HepG2 (cell line): Measurements from ENCODE around the gene SPRED2. TPM values are rescaled to one million over a fixed set of nuclear protein-coding genes. Genes with fewer than 3 reads are reported as not detected.
A peak's percentile ranks its signal among the peaks of the same experiment; 100 is the strongest.

Source experiments
- KLF16 ChIP-seq, 2 experiments: sonication (generic) in 1 of 2; formaldehyde crosslinking in 1 of 2; IDR thresholded peaks; 2 replicates each; pipeline versions ENCODE4 v1.6.1 to v1.8.0; 2016 to 2023; ENCODE audit warnings: missing genetic modification reagents in 2 of 2, missing compliant biosample characterization in 1 of 2
- KLF9 ChIP-seq: IDR thresholded peaks from 2 replicates; pipeline ENCODE4 v1.6.1; 2016; ENCODE audit warnings: low read depth
- ZFY ChIP-seq: sonication (generic); formaldehyde crosslinking; IDR thresholded peaks from 2 replicates; pipeline ENCODE4 v1.4.0; 2020; ENCODE audit warnings: missing genetic modification reagents
- ZNF431 ChIP-seq: sonication (generic); formaldehyde crosslinking; IDR thresholded peaks from 2 replicates; pipeline ENCODE4 v1.9.0; 2022; ENCODE audit warnings: missing genetic modification reagents, low read depth, mild to moderate bottlenecking, borderline replicate concordance
- ZNF546 ChIP-seq: sonication (generic); formaldehyde crosslinking; conservative IDR thresholded peaks from 2 replicates; pipeline ENCODE4 v1.8.1; 2023; ENCODE audit warnings: mild to moderate bottlenecking, missing genetic modification reagents
- ZSCAN21 ChIP-seq: sonication (generic); formaldehyde crosslinking; IDR thresholded peaks from 2 replicates; pipeline ENCODE4 v1.8.0; 2022; ENCODE audit warnings: mild to moderate bottlenecking, missing genetic modification reagents, moderate library complexity, borderline replicate concordance
- polyA plus RNA-seq, 8 experiments: library from polyadenylated mRNA; depleted of rRNA in 3 of 8; stranded (reverse) in 7 of 8; unstranded in 1 of 8; fragments of >200 nt; fragmentation: Illumina TruSeq in 4 of 8; extraction: Trizol in 4 of 8; gene quantifications; 2 replicates each; pipeline versions ENCODE4 v1.2.1 to v1.2.3, GENCODE V29; 2011 to 2016; ENCODE audit warnings: low read depth in 4 of 8, missing spikeins in 1 of 8, mixed read lengths in 1 of 8; ENCODE audit not compliant: insufficient read depth in 1 of 8
- total RNA-seq, 5 experiments: library from RNA; depleted of rRNA; stranded (reverse); fragments of >200 nt; fragmentation: Illumina TruSeq; extraction: Trizol; gene quantifications; 2 replicates each; pipeline ENCODE4 v1.2.3, GENCODE V29; 2016; ENCODE audit warnings: low read depth in 1 of 5
- TF ChIP-seq, protein P1 (sequence below): IDR thresholded peaks from 2 replicates; pipeline ENCODE4 v1.4.0; 2020; ENCODE audit warnings: mild to moderate bottlenecking, missing genetic modification reagents
- TF ChIP-seq, protein P2 (sequence below): sonication (generic); formaldehyde crosslinking; IDR thresholded peaks from 2 replicates; pipeline ENCODE4 v1.4.0; 2020; ENCODE audit warnings: low read depth, missing genetic modification reagents
- TF ChIP-seq, protein P3 (sequence below): sonication (generic); formaldehyde crosslinking; IDR thresholded peaks from 2 replicates; pipeline ENCODE4 v1.4.0; 2020; ENCODE audit warnings: missing genetic modification reagents

SPRED2 gene
- total and polyA plus RNA-seq, 2 of the 13 experiments (the other 11 are each of a cell fraction or from before 2014, with no cell fraction given), result 13.0 to 37.0 TPM

DNA sequence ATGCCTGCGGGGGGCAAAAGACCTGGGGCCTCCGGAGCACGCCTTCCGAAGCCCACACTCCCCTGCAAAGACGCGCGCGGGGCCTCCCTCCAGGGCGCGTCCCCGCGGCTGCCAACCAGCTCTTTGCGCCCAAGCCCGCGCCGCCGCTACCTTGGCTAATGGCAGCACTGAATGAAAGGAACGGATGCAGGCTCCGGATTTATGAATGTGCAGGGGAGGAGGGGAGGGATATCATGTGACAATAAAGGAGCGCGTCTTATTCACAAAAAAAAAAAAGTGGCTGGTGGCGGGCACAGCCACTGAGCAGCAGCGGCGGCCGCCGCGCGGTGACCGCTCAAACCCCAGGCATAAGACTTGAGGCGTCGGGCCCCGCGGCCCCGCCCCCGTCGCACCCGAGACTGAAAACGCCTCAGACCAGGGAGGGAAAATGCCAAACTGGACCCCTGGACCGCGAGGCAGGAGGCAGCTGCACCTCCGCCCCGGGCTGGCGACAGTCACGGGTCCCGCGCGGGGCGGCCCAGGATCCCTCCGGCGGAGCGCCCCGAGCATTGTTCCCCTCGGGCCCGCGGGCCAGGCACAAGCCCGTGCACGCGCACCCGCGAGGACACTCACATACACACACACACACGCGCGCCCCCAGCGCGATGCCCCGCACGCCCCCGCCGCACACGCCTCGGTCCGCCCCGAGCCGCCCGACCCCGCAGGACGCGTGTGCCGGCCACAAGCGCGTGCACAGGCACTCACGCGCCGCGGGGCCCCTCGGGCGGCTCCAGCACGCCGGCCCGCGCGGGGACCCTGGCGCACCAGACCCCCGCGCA, 1.6 kb downstream of the SPRED2 start (continued):
- TF ChIP-seq, protein P1, sequence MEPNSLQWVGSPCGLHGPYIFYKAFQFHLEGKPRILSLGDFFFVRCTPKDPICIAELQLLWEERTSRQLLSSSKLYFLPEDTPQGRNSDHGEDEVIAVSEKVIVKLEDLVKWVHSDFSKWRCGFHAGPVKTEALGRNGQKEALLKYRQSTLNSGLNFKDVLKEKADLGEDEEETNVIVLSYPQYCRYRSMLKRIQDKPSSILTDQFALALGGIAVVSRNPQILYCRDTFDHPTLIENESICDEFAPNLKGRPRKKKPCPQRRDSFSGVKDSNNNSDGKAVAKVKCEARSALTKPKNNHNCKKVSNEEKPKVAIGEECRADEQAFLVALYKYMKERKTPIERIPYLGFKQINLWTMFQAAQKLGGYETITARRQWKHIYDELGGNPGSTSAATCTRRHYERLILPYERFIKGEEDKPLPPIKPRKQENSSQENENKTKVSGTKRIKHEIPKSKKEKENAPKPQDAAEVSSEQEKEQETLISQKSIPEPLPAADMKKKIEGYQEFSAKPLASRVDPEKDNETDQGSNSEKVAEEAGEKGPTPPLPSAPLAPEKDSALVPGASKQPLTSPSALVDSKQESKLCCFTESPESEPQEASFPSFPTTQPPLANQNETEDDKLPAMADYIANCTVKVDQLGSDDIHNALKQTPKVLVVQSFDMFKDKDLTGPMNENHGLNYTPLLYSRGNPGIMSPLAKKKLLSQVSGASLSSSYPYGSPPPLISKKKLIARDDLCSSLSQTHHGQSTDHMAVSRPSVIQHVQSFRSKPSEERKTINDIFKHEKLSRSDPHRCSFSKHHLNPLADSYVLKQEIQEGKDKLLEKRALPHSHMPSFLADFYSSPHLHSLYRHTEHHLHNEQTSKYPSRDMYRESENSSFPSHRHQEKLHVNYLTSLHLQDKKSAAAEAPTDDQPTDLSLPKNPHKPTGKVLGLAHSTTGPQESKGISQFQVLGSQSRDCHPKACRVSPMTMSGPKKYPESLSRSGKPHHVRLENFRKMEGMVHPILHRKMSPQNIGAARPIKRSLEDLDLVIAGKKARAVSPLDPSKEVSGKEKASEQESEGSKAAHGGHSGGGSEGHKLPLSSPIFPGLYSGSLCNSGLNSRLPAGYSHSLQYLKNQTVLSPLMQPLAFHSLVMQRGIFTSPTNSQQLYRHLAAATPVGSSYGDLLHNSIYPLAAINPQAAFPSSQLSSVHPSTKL (CRISPR knock-in tag), result peak; percentile 9; the same call in 1 of the 2 replicates
- TF ChIP-seq ZSCAN21 (CRISPR knock-in tag) (0 out of 2 replicates have a peak, but pooled peaks have one; percentile 54), KLF16 (CRISPR knock-in tag; IDR thresholded peaks at IDR 0.05) (peak in 1 of 2 experiments; percentile 59; a peak in 1 of 4 replicates), ZFY (CRISPR knock-in tag) (peak; percentile 58; the same call in 1 of the 2 replicates), KLF9 (CRISPR knock-in tag) (0 out of 2 replicates have a peak, but pooled peaks have one; percentile 30), ZNF546 (CRISPR knock-in tag) (0 out of 2 replicates have a peak, but pooled peaks have one; percentile 46), ZNF431 (CRISPR knock-in tag) (0 out of 2 replicates have a peak, but pooled peaks have one; percentile 25)
- TF ChIP-seq, protein P2, sequence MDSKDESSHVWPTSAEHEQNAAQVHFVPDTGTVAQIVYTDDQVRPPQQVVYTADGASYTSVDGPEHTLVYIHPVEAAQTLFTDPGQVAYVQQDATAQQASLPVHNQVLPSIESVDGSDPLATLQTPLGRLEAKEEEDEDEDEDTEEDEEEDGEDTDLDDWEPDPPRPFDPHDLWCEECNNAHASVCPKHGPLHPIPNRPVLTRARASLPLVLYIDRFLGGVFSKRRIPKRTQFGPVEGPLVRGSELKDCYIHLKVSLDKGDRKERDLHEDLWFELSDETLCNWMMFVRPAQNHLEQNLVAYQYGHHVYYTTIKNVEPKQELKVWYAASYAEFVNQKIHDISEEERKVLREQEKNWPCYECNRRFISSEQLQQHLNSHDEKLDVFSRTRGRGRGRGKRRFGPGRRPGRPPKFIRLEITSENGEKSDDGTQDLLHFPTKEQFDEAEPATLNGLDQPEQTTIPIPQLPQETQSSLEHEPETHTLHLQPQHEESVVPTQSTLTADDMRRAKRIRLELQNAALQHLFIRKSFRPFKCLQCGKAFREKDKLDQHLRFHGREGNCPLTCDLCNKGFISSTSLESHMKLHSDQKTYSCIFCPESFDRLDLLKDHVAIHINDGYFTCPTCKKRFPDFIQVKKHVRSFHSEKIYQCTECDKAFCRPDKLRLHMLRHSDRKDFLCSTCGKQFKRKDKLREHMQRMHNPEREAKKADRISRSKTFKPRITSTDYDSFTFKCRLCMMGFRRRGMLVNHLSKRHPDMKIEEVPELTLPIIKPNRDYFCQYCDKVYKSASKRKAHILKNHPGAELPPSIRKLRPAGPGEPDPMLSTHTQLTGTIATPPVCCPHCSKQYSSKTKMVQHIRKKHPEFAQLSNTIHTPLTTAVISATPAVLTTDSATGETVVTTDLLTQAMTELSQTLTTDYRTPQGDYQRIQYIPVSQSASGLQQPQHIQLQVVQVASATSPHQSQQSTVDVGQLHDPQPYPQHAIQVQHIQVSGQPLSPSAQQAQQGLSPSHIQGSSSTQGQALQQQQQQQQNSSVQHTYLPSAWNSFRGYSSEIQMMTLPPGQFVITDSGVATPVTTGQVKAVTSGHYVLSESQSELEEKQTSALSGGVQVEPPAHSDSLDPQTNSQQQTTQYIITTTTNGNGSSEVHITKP (CRISPR knock-in tag), result 0 out of 2 replicates have a peak, but pooled peaks have one; percentile 18
- TF ChIP-seq, protein P3, sequence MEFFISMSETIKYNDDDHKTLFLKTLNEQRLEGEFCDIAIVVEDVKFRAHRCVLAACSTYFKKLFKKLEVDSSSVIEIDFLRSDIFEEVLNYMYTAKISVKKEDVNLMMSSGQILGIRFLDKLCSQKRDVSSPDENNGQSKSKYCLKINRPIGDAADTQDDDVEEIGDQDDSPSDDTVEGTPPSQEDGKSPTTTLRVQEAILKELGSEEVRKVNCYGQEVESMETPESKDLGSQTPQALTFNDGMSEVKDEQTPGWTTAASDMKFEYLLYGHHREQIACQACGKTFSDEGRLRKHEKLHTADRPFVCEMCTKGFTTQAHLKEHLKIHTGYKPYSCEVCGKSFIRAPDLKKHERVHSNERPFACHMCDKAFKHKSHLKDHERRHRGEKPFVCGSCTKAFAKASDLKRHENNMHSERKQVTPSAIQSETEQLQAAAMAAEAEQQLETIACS (CRISPR knock-in tag), result peak; percentile 85; the same call in 1 of the 2 replicates
